Suprapubic skin (tissue), 3 donors: ENCODE data around the gene UBALD1.

ENCODE experiments used
- POLR2A ChIP-seq, 2 donors: fragments of 450-650 bp; IDR thresholded peaks; one replicate each; pipeline ENCODE4 v1.6.1; 2017; ENCODE audit warnings: antibody characterized with exemption in 2 of 2, mild to moderate bottlenecking in 2 of 2, moderate library complexity in 2 of 2
- TF ChIP-seq, protein P1 (sequence below), 2 donors: fragments of 200-600 bp in 1 of 2; fragments of 450-650 bp in 1 of 2; sonication (generic) in 1 of 2; IDR thresholded peaks; one replicate each; pipeline ENCODE4 v1.5.1; 2016 to 2019; ENCODE audit warnings: antibody characterized with exemption in 2 of 2, mild to moderate bottlenecking in 1 of 2, moderate library complexity in 1 of 2

DNA sequence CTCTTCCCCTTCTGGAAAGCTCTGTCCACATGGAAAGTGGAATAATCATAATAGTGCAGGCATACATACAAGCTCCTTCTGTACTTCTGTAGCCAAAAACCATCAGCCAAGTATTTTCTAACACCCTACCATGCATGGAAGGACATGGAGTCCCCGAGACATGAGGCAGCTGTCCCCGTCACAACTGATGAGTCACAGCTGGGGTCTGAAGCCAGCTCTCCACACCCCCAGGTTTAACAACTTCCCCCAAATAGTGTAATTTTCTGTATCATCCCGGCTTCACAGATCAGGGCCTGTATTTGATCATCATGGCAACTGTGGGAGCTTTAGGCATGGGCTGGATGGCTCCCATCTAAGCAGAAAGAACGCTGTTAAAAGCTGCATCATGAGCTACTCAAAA is 42.0 kb downstream of the UBALD1 start:
- TF ChIP-seq, protein P1, sequence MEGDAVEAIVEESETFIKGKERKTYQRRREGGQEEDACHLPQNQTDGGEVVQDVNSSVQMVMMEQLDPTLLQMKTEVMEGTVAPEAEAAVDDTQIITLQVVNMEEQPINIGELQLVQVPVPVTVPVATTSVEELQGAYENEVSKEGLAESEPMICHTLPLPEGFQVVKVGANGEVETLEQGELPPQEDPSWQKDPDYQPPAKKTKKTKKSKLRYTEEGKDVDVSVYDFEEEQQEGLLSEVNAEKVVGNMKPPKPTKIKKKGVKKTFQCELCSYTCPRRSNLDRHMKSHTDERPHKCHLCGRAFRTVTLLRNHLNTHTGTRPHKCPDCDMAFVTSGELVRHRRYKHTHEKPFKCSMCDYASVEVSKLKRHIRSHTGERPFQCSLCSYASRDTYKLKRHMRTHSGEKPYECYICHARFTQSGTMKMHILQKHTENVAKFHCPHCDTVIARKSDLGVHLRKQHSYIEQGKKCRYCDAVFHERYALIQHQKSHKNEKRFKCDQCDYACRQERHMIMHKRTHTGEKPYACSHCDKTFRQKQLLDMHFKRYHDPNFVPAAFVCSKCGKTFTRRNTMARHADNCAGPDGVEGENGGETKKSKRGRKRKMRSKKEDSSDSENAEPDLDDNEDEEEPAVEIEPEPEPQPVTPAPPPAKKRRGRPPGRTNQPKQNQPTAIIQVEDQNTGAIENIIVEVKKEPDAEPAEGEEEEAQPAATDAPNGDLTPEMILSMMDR (IDR thresholded peaks at IDR 0.05): no peak
- TF ChIP-seq POLR2A (IDR thresholded peaks at IDR 0.05): no peak
